A673 (cell line): Measurements from ENCODE around the gene MFAP5. TPM values are rescaled to one million over a fixed set of nuclear protein-coding genes. Genes with fewer than 3 reads are reported as not detected.

Experiments
- BruUV-seq: library from RNA; stranded (reverse); fragments of 400-500 nt; replicated peaks from 2 replicates; lab custom pipeline; 2021; lab: Mats Ljungman, UMichigan
- CTCF ChIA-PET: fragments of 300-600 bp; sonication (Branson Sonifier 250); formaldehyde crosslinking; loops from one replicate; lab custom pipeline; 2022; ENCODE audit warnings: antibody characterized with exemption; lab: Charles Lee
- POLR2A ChIA-PET: fragments of 300-600 bp; sonication (Branson Sonifier 250); formaldehyde crosslinking; loops from one replicate; lab custom pipeline; 2022; ENCODE audit warnings: antibody characterized with exemption; ENCODE audit not compliant: low non-redundant PET; lab: Charles Lee
- DNase-seq: peaks from one replicate; pipeline ENCODE4 v3.0.0-alpha.2; 2015; ENCODE audit warnings: low spot score
- H3K27ac ChIP-seq: fragments of 200-600 bp; sonication (generic); 2 replicates; pipeline ENCODE4 v1.5.1; 2016; ENCODE audit warnings: mixed run types, low read depth, mild to moderate bottlenecking, mixed read lengths, antibody characterized with exemption, low read length; ENCODE audit not compliant: poor library complexity, severe bottlenecking
- H3K27me3 ChIP-seq: fragments of 200-600 bp; sonication (generic); replicated peaks from 2 replicates; pipeline ENCODE4 v1.6.1; 2017; ENCODE audit warnings: mixed run types, low read depth, mild to moderate bottlenecking, mixed read lengths, antibody characterized with exemption, low read length; ENCODE audit not compliant: insufficient read depth, poor library complexity
- H3K36me3 ChIP-seq: fragments of 200-600 bp; sonication (generic); 2 replicates; pipeline ENCODE4 v1.6.1; 2016; ENCODE audit warnings: mixed run types, mild to moderate bottlenecking, mixed read lengths, antibody characterized with exemption, low read length; ENCODE audit not compliant: insufficient read depth, poor library complexity, severe bottlenecking
- H3K4me1 ChIP-seq: fragments of 200-600 bp; sonication (generic); 2 replicates; pipeline ENCODE4 v1.6.1; 2017; ENCODE audit warnings: mixed run types, mild to moderate bottlenecking, mixed read lengths, antibody characterized with exemption, low read length; ENCODE audit not compliant: insufficient read depth, poor library complexity, severe bottlenecking
- H3K4me3 ChIP-seq: fragments of 200-600 bp; sonication (generic); 2 replicates; pipeline ENCODE4 v1.5.1; 2016; ENCODE audit warnings: low read depth, mixed run types, mild to moderate bottlenecking, mixed read lengths, low read length; ENCODE audit not compliant: poor library complexity, severe bottlenecking
- H3K9me3 ChIP-seq: fragments of 200-600 bp; sonication (generic); 2 replicates; pipeline ENCODE4 v1.6.1; 2016; ENCODE audit warnings: mixed run types, low read depth, mild to moderate bottlenecking, mixed read lengths, antibody characterized with exemption, low read length; ENCODE audit not compliant: poor library complexity, severe bottlenecking
- CTCF ChIP-seq: fragments of 300-800, 200-600 bp; sonication (generic); conservative IDR thresholded peaks from 2 replicates; pipeline ENCODE4 v1.5.1; 2017; ENCODE audit warnings: low read depth, mild to moderate bottlenecking, antibody characterized with exemption, low read length, moderate library complexity, mixed read lengths
- EZH2 ChIP-seq: fragments of 200-600 bp; sonication (generic); IDR thresholded peaks from 2 replicates; pipeline ENCODE4 v1.6.1; 2017; ENCODE audit warnings: borderline replicate concordance, low read depth, mild to moderate bottlenecking, mixed read lengths, antibody characterized with exemption, low read length; ENCODE audit not compliant: poor library complexity, severe bottlenecking
- intact Hi-C: fragments of 100-400 bp; cut with micrococcal nuclease; formaldehyde crosslinking; loops from one replicate; pipeline ENCODE4 v1.10.0; 2022; ENCODE audit not compliant: unreplicated experiment
- total RNA-seq: library from RNA; stranded (reverse); gene quantifications from 2 replicates; pipeline ENCODE4 v1.2.3, GENCODE V29; 2021

The MFAP5 gene
- total RNA-seq, 1 experiment from 2014 or later = 1.7 TPM

- Histone ChIP-seq H3K4me3 (no peak overlapping the region), H3K36me3 (no peaks in the 10 kb centered on the region), H3K4me1 (peaks cover 23% of the 10 kb centered on the region), H3K27me3 (no peaks in the 10 kb centered on the region), H3K9me3 (no peaks in the 10 kb centered on the region), H3K27ac (no peak overlapping the region)
- BruUV-seq = no TSS peak
- TF ChIP-seq CTCF (no peak), EZH2 (no peak)
- peak; percentile 63 for DNase-seq
- POLR2A ChIA-PET = no interaction called here
- CTCF ChIA-PET = interaction anchor here (0.7 kb wide), 1 partner anchor 101 kb away, joined by 5 read pairs; no protein-coding TSS in a partner anchor
- intact Hi-C loops = no loop called here
Measured at GRCh38 chr12:8677362-8677761, 14.7 kb upstream of the MFAP5 start.

- no TSS peak for BruUV-seq
- no peak overlapping the region for H3K27ac ChIP-seq
Measured at GRCh38 chr12:8676651-8677050, 14.0 kb upstream of the MFAP5 start.

GRCh38 chr12:8675591-8676036, 13.0 kb upstream of the MFAP5 start:
- no peak for TF ChIP-seq EZH2
- Histone ChIP-seq H3K9me3 (no peaks in the 10 kb centered on the region), H3K36me3 (no peaks in the 10 kb centered on the region), H3K4me1 (peaks cover 14% of the 10 kb centered on the region), H3K4me3 (no peak overlapping the region), H3K27me3 (no peaks in the 10 kb centered on the region), H3K27ac (no peak overlapping the region)
- intact Hi-C loops = no loop called here
- POLR2A ChIA-PET = interaction anchor here (0.7 kb wide), 1 partner anchor 178 kb away, joined by 3 read pairs; no protein-coding TSS in a partner anchor
- no TSS peak for BruUV-seq
- no peak for DNase-seq
- CTCF ChIA-PET = no interaction called here

More at GRCh38 chr12:8676651-8677050, 14.0 kb upstream of the MFAP5 start:
- TF ChIP-seq EZH2 = no peak
- POLR2A ChIA-PET = no interaction called here
- Histone ChIP-seq H3K9me3 (no peaks in the 10 kb centered on the region), H3K4me1 (peaks cover 22% of the 10 kb centered on the region), H3K36me3 (no peaks in the 10 kb centered on the region), H3K27me3 (no peaks in the 10 kb centered on the region), H3K4me3 (no peak overlapping the region)
- intact Hi-C loops = no loop called here
- CTCF ChIA-PET = interaction anchor here (0.5 kb wide), 1 partner anchor 846 kb away, joined by 4 read pairs; no protein-coding TSS in a partner anchor
- DNase-seq = peak; percentile 45

GRCh38 chr12:8672381-8672780, 9.8 kb upstream of the MFAP5 start:
- CTCF ChIA-PET = no interaction called here
- H3K4me3 ChIP-seq = no peak overlapping the region
- POLR2A ChIA-PET = no interaction called here
- no peaks in the 10 kb centered on the region for H3K36me3 ChIP-seq
- no peaks in the 10 kb centered on the region for H3K27me3 ChIP-seq
- H3K9me3 ChIP-seq = no peaks in the 10 kb centered on the region
- peaks cover 14% of the 10 kb centered on the region for H3K4me1 ChIP-seq
- DNase-seq = no peak
- no TSS peak for BruUV-seq
- H3K27ac ChIP-seq = no peak overlapping the region
- intact Hi-C loops = no loop called here
- TF ChIP-seq EZH2 (no peak), CTCF (no peak)
